Activated CD8-positive, alpha-beta memory T cell treated with anti-CD3 and anti-CD28 coated beads for 36 hours (primary cell): ENCODE measurements around the gene NDUFA12. TPM values are rescaled to one million over a fixed set of nuclear protein-coding genes. Genes with fewer than 3 reads are reported as not detected.

Experiments used
- CTCF ChIA-PET: fragments of 350-600 bp; sonication (Branson Sonifier 250); formaldehyde crosslinking; loops from one replicate; lab custom pipeline; 2021; ENCODE audit warnings: antibody characterized with exemption; lab: Charles Lee
- POLR2A ChIA-PET: fragments of 350-600 bp; sonication (Branson Sonifier 250); formaldehyde crosslinking; loops from one replicate; lab custom pipeline; 2021; ENCODE audit warnings: antibody characterized with exemption; lab: Charles Lee
- total RNA-seq, 2 experiments: library from RNA; stranded (reverse); gene quantifications; one replicate each; pipeline ENCODE4 v1.2.3, GENCODE V29; 2021

The NDUFA12 gene
- total RNA-seq, 2 experiments from 2014 or later = 141 to 142 TPM

DNA sequence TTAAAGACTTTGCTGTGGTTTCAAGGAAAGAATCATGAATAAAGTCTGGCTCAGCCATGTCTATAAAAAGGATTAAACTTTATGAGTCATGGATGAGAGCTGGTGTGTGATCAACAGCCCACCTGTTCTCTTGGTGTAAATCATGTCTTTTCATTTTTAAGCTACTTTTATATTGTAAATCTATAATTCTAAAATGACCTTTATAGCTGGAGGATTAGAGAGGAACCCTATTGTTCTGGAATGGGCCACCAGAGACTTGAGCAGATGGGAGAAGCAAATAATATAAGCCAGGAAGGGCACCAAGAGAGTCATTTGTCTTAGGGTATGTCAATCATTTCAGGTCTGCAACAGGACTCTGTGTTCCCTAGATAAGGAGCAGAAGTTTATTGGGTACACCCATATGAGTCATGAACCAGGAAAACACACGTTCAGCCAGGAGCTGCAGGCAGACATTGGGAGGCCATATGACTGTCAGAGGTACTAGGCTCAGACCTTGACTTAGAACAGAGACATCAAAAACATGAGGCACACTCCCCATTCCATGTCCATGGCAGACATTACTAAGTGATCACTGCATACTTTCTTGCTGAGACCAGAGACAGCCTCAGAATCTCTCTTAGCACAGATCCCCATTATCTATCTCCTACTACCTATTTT, 49.3 kb downstream of the NDUFA12 start:
- CTCF ChIA-PET = no interaction called here
- POLR2A ChIA-PET = interaction anchor here (0.6 kb wide), 1 partner anchor 104 kb away, joined by 5 read pairs; no protein-coding TSS in a partner anchor

DNA sequence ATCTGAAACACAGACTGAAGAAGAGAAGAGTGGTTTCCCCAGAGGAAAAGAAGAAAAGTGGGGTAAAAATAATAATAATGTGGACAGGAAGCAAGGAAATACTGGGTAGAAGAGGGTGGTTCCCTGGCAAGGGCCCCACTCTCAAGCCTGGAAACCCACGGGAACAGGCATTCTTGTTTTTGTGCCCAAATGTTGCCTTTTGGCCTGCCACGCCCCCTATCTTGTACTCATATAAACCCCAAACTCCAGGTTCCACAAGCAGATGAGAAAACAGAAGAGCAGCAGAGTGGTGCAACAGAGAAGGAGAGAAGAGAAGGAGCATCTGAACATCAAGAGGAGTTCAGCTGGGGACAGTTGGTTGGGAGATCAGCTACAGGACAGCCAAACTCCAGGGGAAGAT, 51.2 kb downstream of the NDUFA12 start:
- POLR2A ChIA-PET = no interaction called here
- CTCF ChIA-PET = no interaction called here

GRCh38 chr12:94951071-94951934, 52.2 kb downstream of the NDUFA12 start:
- POLR2A ChIA-PET = no interaction called here
- CTCF ChIA-PET = interaction anchor here (0.6 kb wide), 1 partner anchor 33 kb away, joined by 3 read pairs; no protein-coding TSS in a partner anchor

- CTCF ChIA-PET = interaction anchor here (0.6 kb wide), 1 partner anchor 586 kb away, joined by 3 read pairs; no protein-coding TSS in a partner anchor
- POLR2A ChIA-PET = no interaction called here
Observed at GRCh38 chr12:94948232-94948810, 55.2 kb downstream of the NDUFA12 start.

DNA sequence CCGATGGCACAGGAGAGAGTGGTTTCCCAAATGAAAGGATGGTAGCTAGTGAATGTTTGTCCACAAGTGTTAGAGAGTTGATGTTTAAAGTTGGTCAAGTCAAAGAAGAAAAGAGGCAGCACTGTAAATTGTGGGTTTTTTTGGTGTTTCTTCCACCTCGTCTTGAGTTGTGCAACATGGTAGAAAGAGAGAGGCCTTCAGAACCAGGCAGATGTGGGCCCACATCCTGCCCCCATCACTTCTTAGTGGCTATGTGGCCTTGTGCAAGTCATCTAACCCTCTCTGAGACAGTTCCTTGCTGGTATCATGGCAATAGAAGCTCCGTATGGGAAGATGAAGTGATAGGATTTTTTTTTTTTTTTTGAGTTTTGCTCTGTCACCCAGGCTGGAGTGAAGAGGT, 60.8 kb downstream of the NDUFA12 start:
- CTCF ChIA-PET = no interaction called here

DNA sequence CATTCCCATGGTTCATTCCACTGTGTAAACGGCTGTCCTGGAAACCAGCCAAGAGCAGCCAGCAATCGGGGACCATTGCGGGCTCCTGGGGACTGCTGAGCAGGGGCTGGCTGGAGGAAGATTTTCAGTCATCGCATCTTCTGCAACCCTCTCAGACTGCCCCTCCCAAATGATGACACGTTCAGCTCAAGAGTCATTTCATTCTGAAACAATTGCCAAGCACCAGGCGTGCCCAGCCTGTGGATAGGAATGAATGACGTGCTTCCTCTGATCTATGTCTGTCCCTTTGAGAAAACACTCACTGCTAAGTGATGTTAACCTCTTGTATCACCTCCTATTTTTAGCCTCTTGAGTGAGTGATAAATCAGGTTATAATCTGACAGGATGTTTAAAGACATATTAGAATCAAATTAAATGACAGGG, 62.0 kb downstream of the NDUFA12 start:
- POLR2A ChIA-PET = interaction anchor here (0.6 kb wide), 1 partner anchor 733 kb away, joined by 3 read pairs; no protein-coding TSS in a partner anchor
- CTCF ChIA-PET = no interaction called here

More for the DNA sequence above, 60.8 kb downstream of the NDUFA12 start:
- POLR2A ChIA-PET = no interaction called here

GRCh38 chr12:94940771-94941170, 62.7 kb downstream of the NDUFA12 start:
- CTCF ChIA-PET = no interaction called here
- POLR2A ChIA-PET = no interaction called here

- ChIA-PET CTCF (no interaction called here), POLR2A (no interaction called here)
Observed at GRCh38 chr12:94938583-94938982, 64.9 kb downstream of the NDUFA12 start.

DNA sequence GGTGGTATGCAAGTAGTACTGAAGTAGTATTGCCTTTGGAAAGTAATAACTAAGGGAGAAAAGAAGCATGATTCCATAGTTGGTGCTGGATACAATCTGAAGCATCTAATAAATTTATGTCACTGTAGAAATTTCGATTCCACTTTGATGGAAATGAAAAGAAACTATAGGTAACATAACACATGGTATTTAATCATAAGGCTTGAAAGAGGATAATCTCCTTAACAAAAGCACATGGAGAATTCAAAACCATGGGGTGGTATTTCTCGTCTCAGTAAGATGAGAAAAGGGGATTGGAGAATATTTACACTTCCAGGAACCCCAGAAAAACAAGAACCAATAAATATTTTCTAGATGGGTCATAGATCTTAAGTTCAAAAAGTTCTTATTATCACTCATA, 72.7 kb downstream of the NDUFA12 start:
- ChIA-PET CTCF (no interaction called here), POLR2A (no interaction called here)

DNA sequence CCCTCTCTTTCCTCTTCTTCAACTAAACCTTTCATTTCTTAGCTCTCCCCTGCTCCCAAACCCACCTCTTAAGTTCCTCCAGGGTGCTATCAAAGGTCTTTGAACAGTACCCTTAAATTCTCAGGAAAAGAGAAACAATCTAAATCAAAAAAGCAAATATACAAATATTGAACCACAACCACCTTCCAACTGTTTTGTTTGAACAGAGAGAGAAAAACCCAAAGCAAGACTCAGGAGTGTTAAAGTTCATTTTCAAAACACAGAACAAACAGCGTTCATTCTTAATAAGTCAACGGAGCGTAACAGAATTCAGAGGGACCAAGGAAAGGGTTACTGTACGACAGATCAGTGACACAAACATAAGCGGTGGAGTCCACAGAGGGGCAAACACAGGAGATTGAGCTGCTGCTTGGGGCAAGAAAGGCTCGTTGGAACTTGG, 73.3 kb downstream of the NDUFA12 start:
- POLR2A ChIA-PET = no interaction called here
- CTCF ChIA-PET = no interaction called here

DNA sequence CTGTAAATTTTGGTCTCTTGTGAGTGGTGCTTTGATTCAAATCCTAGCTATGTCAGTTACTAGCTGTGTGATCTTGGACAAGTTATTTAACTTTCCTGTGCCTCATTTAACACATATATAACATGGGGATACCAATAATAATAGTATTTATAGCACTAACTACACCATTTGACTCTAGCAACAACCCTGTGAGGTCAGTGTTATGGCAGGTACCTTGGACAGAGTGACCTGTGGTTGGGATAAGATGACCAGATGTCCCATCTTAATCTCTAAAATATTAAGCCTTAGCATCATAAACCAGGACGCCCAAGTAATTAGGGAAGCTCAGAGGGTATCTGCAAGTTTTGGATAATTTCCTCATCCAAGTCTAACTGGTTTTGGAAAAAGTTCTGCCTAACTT, 73.7 kb downstream of the NDUFA12 start:
- ChIA-PET POLR2A (no interaction called here), CTCF (no interaction called here)

DNA sequence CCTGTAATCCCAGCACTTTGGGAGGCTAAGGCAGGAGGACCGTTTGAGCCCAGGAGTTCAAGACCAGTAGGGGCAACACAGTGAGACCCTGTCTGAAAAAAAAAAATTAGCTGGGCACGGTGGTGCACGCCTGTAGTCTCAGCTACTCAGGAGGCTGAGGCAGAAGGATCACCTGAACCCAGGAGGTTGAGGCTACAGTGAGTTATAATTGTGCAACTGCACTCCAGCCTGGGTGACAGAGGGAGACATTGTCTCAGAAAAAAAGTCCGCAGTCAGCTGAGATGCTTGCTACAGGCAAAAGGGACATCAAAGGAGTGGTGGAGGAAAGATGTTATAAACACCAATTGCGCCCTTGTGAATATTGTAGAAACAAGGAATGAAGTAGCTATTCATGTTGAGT, 77.8 kb downstream of the NDUFA12 start:
- ChIA-PET CTCF (no interaction called here), POLR2A (no interaction called here)

DNA sequence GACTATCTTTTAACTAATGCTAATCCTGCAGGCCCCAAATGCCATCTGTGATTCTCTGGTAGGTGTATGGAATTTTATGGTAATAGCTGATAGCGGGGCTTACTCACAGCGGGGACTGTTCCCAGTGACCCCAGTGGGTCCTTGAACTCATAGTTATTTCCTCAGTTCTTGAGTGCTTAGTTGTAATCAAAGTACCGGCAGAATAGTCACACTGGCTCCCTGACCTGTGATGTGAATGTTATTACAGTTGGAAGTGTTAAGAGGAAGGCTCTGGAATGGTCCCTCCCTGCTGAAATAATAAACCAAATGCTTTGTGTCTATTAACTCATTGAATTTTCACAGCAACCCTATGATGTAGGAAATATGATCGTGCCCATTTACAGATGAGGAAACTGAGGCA, 78.3 kb downstream of the NDUFA12 start:
- ChIA-PET CTCF (no interaction called here), POLR2A (no interaction called here)

GRCh38 chr12:94922561-94922960, 80.9 kb downstream of the NDUFA12 start:
- CTCF ChIA-PET = no interaction called here

More at GRCh38 chr12:94922561-94922960, 80.9 kb downstream of the NDUFA12 start:
- POLR2A ChIA-PET = no interaction called here

Other genes starting within 250 kb of the NDUFA12 start
- 10 to 100 TPM; 21.3 to 22.9 TPM for gene NR2C1, start 69.9 kb upstream of the NDUFA12 start, total RNA-seq
- gene FGD6, start 213.8 kb upstream of the NDUFA12 start, total RNA-seq = 1 to 10 TPM in 1 of 2 experiments, under 1 TPM in 1; 0.99 to 1.6 TPM
- 10 to 100 TPM; 52.0 to 55.6 TPM for gene VEZT, start 214.1 kb upstream of the NDUFA12 start, total RNA-seq